Measurements from ENCODE around the gene ZNF225.

Gene ZNF225

GRCh38 chr19:44113784-44114390 lies 688 bp downstream of the ZNF225 start (continued):
- TF ChIP-seq ZNF362 (tag by site-specific recombination; IDR thresholded peaks at IDR 0.05) = no peak
- no peak for TF ChIP-seq SCRT1 (tag by site-specific recombination; IDR thresholded peaks at IDR 0.05; ENCODE audit: borderline replicate concordance)
- no peak for TF ChIP-seq ZNF423 (tag by site-specific recombination; IDR thresholded peaks at IDR 0.05)
- no peak for TF ChIP-seq ZNF830 (tag by site-specific recombination; IDR thresholded peaks at IDR 0.05; ENCODE audit: low read depth)
- TF ChIP-seq ZNF623 (tag by site-specific recombination; IDR thresholded peaks at IDR 0.05) = no peak
- TF ChIP-seq ZNF37A (tag by site-specific recombination; IDR thresholded peaks at IDR 0.05) = no peak
- no peak for TF ChIP-seq ZNF157 (tag by site-specific recombination; IDR thresholded peaks at IDR 0.05)
- no peak for TF ChIP-seq ZNF76 (tag by site-specific recombination; IDR thresholded peaks at IDR 0.05; ENCODE audit: borderline replicate concordance, low read depth)
- TF ChIP-seq ZSCAN4 (tag by site-specific recombination; IDR thresholded peaks at IDR 0.05) = no peak
- TF ChIP-seq ZNF214 (tag by site-specific recombination; IDR thresholded peaks at IDR 0.05; ENCODE audit: borderline replicate concordance) = no peak
- TF ChIP-seq ZNF704 (tag by site-specific recombination; IDR thresholded peaks at IDR 0.05) = no peak
- TF ChIP-seq REPIN1 (tag by site-specific recombination; IDR thresholded peaks at IDR 0.05; ENCODE audit: low read depth) = no peak
- TF ChIP-seq GLI4 (tag by site-specific recombination; IDR thresholded peaks at IDR 0.05) = no peak
- TF ChIP-seq ZNF223 (tag by site-specific recombination; IDR thresholded peaks at IDR 0.05) = 0 out of 2 replicates have a peak, but pooled peaks have one; percentile 9
- no peak for TF ChIP-seq BCL6B (tag by site-specific recombination; IDR thresholded peaks at IDR 0.05)
- TF ChIP-seq CTCF (tag by site-specific recombination; IDR thresholded peaks at IDR 0.05) = no peak
- TF ChIP-seq ZNF138 (tag by site-specific recombination; IDR thresholded peaks at IDR 0.05; ENCODE audit: borderline replicate concordance) = no peak
- peak; percentile 99 for TF ChIP-seq PRDM10 (tag by site-specific recombination; IDR thresholded peaks at IDR 0.05)
- no peak for TF ChIP-seq ZFHX2 (tag by site-specific recombination; conservative IDR thresholded peaks at IDR 0.05)
- TF ChIP-seq ZNF473 (tag by site-specific recombination; IDR thresholded peaks at IDR 0.05) = no peak
- TF ChIP-seq YY1 (tag by site-specific recombination; IDR thresholded peaks at IDR 0.05) = no peak
- peak; percentile 67 for TF ChIP-seq IKZF3 (tag by site-specific recombination; IDR thresholded peaks at IDR 0.05)
- TF ChIP-seq ZNF510 (tag by site-specific recombination; IDR thresholded peaks at IDR 0.05; ENCODE audit: insufficient replicate concordance) = no peak
- no peak for TF ChIP-seq ZNF600 (tag by site-specific recombination; IDR thresholded peaks at IDR 0.05)
- TF ChIP-seq ZNF280C (tag by site-specific recombination; IDR thresholded peaks at IDR 0.05) = no peak
- no peak; the same call in 1 of the 2 replicates for TF ChIP-seq KLF10 (tag by site-specific recombination; IDR thresholded peaks at IDR 0.05)
- TF ChIP-seq ZFP37 (tag by site-specific recombination; IDR thresholded peaks at IDR 0.05) = no peak

Data from HEK293 (cell line).